Activated CD4-positive, alpha-beta T cell treated with anti-CD3 and anti-CD28 coated beads for 36 hours (primary cell): ENCODE measurements around the gene ERG. TPM values are rescaled to one million over a fixed set of nuclear protein-coding genes. Genes with fewer than 3 reads are reported as not detected.
A peak's percentile ranks its signal among the peaks of the same experiment; 100 is the strongest.

Experiments
- ATAC-seq: fragments of 200-7000 bp; cut with Tn5 transposase; one replicate; pipeline ENCODE4 v1.10.0; 2021; ENCODE audit warnings: mild to moderate bottlenecking, moderate library complexity
- CTCF ChIA-PET: fragments of 350-600 bp; sonication (Branson Sonifier 250); formaldehyde crosslinking; loops from one replicate; lab custom pipeline; 2021; ENCODE audit warnings: antibody characterized with exemption; lab: Charles Lee
- POLR2A ChIA-PET: fragments of 350-600 bp; sonication (Branson Sonifier 250); formaldehyde crosslinking; loops from one replicate; lab custom pipeline; 2021; ENCODE audit warnings: antibody characterized with exemption, inconsistent platforms; lab: Charles Lee
- DNase-seq: peaks from one replicate; pipeline ENCODE4 v3.0.0-alpha.2; 2020
- H3K27ac Mint-ChIP-seq: one replicate; pipeline ENCODE4 v1.8.0; 2021; ENCODE audit warnings: mixed read lengths
- H3K27me3 Mint-ChIP-seq: one replicate; pipeline ENCODE4 v1.8.0; 2021; ENCODE audit warnings: mixed read lengths
- H3K36me3 Mint-ChIP-seq: one replicate; pipeline ENCODE4 v1.8.0; 2021; ENCODE audit warnings: low read depth, mixed read lengths
- H3K4me1 Mint-ChIP-seq: one replicate; pipeline ENCODE4 v1.8.0; 2021; ENCODE audit warnings: mixed read lengths
- H3K4me3 Mint-ChIP-seq: one replicate; pipeline ENCODE4 v1.8.0; 2021; ENCODE audit warnings: mild to moderate bottlenecking, moderate library complexity, mixed read lengths
- H3K9me3 Mint-ChIP-seq: one replicate; pipeline ENCODE4 v1.8.0; 2021; ENCODE audit warnings: low read depth, mixed read lengths
- intact Hi-C, 2 experiments: fragments of 100-400 bp; cut with DNase I in 1 of 2; cut with micrococcal nuclease in 1 of 2; formaldehyde crosslinking; loops; one replicate each; pipeline versions ENCODE4 v1.14.2 to v1.15.1; 2022 to 2024; cut with DNase I, micrococcal nuclease
- total RNA-seq, 2 experiments: library from RNA; stranded (reverse); gene quantifications; one replicate each; pipeline ENCODE4 v1.2.3, GENCODE V29; 2021

ERG gene
- total RNA-seq, 2 experiments from 2014 or later = 0.07 TPM; not detected in 1

DNA sequence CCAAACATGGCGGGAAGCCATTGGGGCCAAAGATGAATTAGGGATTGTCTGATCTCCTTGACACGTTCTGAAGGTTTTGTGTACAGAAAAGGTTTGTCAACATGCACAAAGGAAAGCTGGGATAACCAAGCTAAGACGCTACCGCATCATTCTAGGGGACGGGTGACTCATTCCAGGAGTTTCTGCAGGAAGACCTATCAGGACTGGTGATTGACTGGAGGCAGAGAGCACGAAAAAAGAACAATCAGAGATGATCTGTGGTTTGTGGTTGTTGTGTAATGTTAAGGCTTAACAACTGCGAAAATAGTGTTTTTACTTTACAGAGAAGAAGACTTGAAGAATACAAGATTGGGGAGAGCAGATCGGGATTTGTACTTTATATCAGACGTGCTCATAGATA, 22.2 kb upstream of the ERG start:
- CTCF ChIA-PET = no interaction called here
- intact Hi-C loops = loop anchor here in 1 of 2 experiments (10.0 kb wide), 1 partner anchor 344 kb away; no protein-coding TSS in a partner anchor
- H3K27ac Mint-ChIP-seq = no peak overlapping the region
- peaks cover 24% of the 10 kb centered on the region for H3K27me3 Mint-ChIP-seq
- POLR2A ChIA-PET = interaction anchor here (0.7 kb wide), 1 partner anchor 794 kb away, joined by 5 read pairs; no protein-coding TSS in a partner anchor
- no peak overlapping the region for H3K4me3 Mint-ChIP-seq
- H3K4me1 Mint-ChIP-seq = peaks cover 4% of the 10 kb centered on the region
- ATAC-seq (no peak), DNase-seq (no peak)
- no peaks in the 10 kb centered on the region for H3K36me3 Mint-ChIP-seq
- H3K9me3 Mint-ChIP-seq = no peaks in the 10 kb centered on the region

DNA sequence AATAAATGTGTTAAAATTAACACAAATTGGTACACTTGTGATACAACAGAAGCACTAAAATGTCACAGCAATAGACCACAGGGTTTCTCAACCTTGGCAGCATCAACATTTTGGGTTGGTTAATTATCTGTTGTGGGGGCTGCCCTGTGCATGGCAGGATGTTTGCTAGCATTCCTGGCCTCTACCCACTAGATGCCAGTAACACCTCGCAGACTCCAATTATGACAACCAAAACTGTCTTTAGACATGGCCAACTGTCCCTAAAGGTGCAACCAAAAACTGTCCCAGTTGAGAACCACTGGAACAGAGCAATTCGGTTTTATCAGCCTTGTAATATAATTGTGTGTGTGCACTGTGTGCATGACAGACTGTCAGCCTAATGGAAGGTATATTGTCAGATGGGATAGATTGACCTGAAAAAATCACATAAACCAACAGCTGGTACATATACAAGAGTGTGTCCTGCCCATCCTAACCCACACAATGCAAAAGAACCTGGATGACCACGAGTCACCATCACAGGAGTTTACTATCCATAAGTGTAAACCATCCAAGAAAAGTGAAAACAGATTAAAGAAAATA, 13.5 kb upstream of the ERG start:
- no peak overlapping the region for H3K27ac Mint-ChIP-seq
- H3K36me3 Mint-ChIP-seq = no peaks in the 10 kb centered on the region
- peaks cover 3% of the 10 kb centered on the region for H3K4me1 Mint-ChIP-seq
- no peak for ATAC-seq
- intact Hi-C loops = no loop called here
- no peak overlapping the region for H3K4me3 Mint-ChIP-seq
- H3K9me3 Mint-ChIP-seq = no peaks in the 10 kb centered on the region
- no peak for DNase-seq
- ChIA-PET POLR2A (no interaction called here), CTCF (interaction anchor here (1.2 kb wide), 1 partner anchor 626 kb away, joined by 4 read pairs; no protein-coding TSS in a partner anchor)
- H3K27me3 Mint-ChIP-seq = peaks cover 18% of the 10 kb centered on the region

GRCh38 chr21:38511198-38511597, 12.9 kb upstream of the ERG start:
- POLR2A ChIA-PET = interaction anchor here (0.6 kb wide), 1 partner anchor 38 kb away, joined by 3 read pairs; no protein-coding TSS in a partner anchor
- Mint-ChIP-seq H3K4me3 (no peak overlapping the region), H3K4me1 (peaks cover 7% of the 10 kb centered on the region), H3K9me3 (no peaks in the 10 kb centered on the region), H3K27me3 (peaks cover 21% of the 10 kb centered on the region), H3K36me3 (no peaks in the 10 kb centered on the region), H3K27ac (no peak overlapping the region)
- DNase-seq (no peak), ATAC-seq (no peak)
- intact Hi-C loops = no loop called here
- CTCF ChIA-PET = interaction anchor here (1.2 kb wide), 1 partner anchor 627 kb away, joined by 4 read pairs; no protein-coding TSS in a partner anchor

GRCh38 chr21:38507374-38507942, 9.2 kb upstream of the ERG start:
- no peak overlapping the region for H3K4me3 Mint-ChIP-seq
- POLR2A ChIA-PET = interaction anchor here (0.6 kb wide), 1 partner anchor 88 kb away, joined by 4 read pairs; no protein-coding TSS in a partner anchor
- no peak overlapping the region for H3K27ac Mint-ChIP-seq
- peaks cover 19% of the 10 kb centered on the region for H3K27me3 Mint-ChIP-seq
- no peaks in the 10 kb centered on the region for H3K36me3 Mint-ChIP-seq
- no peak for DNase-seq
- intact Hi-C loops = loop anchor here (5.0 to 10.0 kb wide), 4 partner anchors 137 to 630 kb away; no protein-coding TSS in a partner anchor
- no peak for ATAC-seq
- peaks cover 7% of the 10 kb centered on the region for H3K4me1 Mint-ChIP-seq
- no peaks in the 10 kb centered on the region for H3K9me3 Mint-ChIP-seq
- CTCF ChIA-PET = no interaction called here

GRCh38 chr21:38506661-38507281, 8.5 kb upstream of the ERG start:
- H3K4me1 Mint-ChIP-seq = peaks cover 7% of the 10 kb centered on the region
- H3K9me3 Mint-ChIP-seq = no peaks in the 10 kb centered on the region
- no peak overlapping the region for H3K27ac Mint-ChIP-seq
- no peaks in the 10 kb centered on the region for H3K36me3 Mint-ChIP-seq
- DNase-seq (peak; percentile 26), ATAC-seq (no peak)
- H3K27me3 Mint-ChIP-seq = peaks cover 17% of the 10 kb centered on the region
- no peak overlapping the region for H3K4me3 Mint-ChIP-seq
- ChIA-PET POLR2A (interaction anchor here (0.6 kb wide), 1 partner anchor 87 kb away, joined by 4 read pairs; no protein-coding TSS in a partner anchor), CTCF (no interaction called here)
- intact Hi-C loops = loop anchor here (5.0 to 10.0 kb wide), 4 partner anchors 138 to 631 kb away; no protein-coding TSS in a partner anchor

GRCh38 chr21:38505654-38506523, 7.6 kb upstream of the ERG start:
- ChIA-PET CTCF (interaction anchor here (0.7 to 1.9 kb wide), 4 partner anchors 33 to 633 kb away, joined by 3 to 4 read pairs (median 4); no protein-coding TSS in a partner anchor), POLR2A (no interaction called here)
- peak; percentile 40 for DNase-seq
- no peak overlapping the region for H3K4me3 Mint-ChIP-seq
- no peaks in the 10 kb centered on the region for H3K36me3 Mint-ChIP-seq
- H3K9me3 Mint-ChIP-seq = no peaks in the 10 kb centered on the region
- H3K4me1 Mint-ChIP-seq = peaks cover 7% of the 10 kb centered on the region
- H3K27ac Mint-ChIP-seq = no peak overlapping the region
- intact Hi-C loops = loop anchor here (1.0 to 10.0 kb wide), 7 partner anchors 139 to 883 kb away; no protein-coding TSS in a partner anchor
- ATAC-seq = peak; percentile 76
- H3K27me3 Mint-ChIP-seq = peaks cover 19% of the 10 kb centered on the region

DNA sequence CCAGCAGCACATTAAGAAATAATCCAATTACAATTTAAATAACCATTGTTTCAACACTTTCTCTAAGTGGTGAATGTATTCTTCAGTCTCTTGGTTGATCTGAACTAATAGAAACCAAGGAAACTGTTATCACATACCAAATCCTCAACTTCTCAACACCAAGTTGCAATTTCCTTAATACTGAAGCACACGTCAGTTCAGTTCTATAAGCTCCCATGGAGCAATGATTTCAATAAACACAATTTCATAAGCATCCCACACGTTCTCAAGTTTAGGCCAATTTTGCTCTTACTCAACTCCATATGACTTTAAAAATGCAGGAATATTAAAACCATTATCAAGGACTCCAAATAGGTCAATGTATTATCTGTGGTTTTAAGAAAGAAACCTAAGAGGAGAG, 5.8 kb upstream of the ERG start:
- peaks cover 29% of the 10 kb centered on the region for H3K27me3 Mint-ChIP-seq
- CTCF ChIA-PET = interaction anchor here (1.5 to 1.9 kb wide), 2 partner anchors 231 to 634 kb away, joined by 3 to 4 read pairs; no protein-coding TSS in a partner anchor
- H3K4me3 Mint-ChIP-seq = no peak overlapping the region
- POLR2A ChIA-PET = interaction anchor here (0.6 kb wide), 1 partner anchor 168 kb away, joined by 3 read pairs; no protein-coding TSS in a partner anchor
- peaks cover 7% of the 10 kb centered on the region for H3K4me1 Mint-ChIP-seq
- intact Hi-C loops = loop anchor here (2.0 to 10.0 kb wide), 3 partner anchors 141 to 885 kb away; no protein-coding TSS in a partner anchor
- no peak for ATAC-seq
- DNase-seq = no peak
- H3K9me3 Mint-ChIP-seq = no peaks in the 10 kb centered on the region
- no peaks in the 10 kb centered on the region for H3K36me3 Mint-ChIP-seq
- H3K27ac Mint-ChIP-seq = no peak overlapping the region

DNA sequence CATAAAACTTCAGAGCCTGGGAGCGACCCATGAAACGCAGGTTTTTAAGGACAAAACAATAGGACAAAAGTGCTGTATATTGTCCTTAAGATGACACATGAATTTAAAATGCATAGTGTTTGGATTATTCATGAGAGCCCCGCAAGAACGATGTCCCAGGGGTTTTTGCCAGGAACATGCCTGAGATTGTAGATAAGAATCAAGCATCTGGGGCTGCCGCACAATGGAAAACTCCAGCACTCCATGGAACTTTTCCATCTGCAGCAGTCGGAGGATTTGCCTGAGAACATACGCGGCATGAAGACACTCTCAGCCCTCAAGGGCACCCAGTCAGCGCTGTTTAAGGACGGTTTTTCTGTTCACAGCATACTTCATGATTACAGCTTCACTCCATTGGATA, 5.3 kb upstream of the ERG start:
- H3K36me3 Mint-ChIP-seq = no peaks in the 10 kb centered on the region
- H3K4me1 Mint-ChIP-seq = peaks cover 7% of the 10 kb centered on the region
- DNase-seq = no peak
- H3K9me3 Mint-ChIP-seq = no peaks in the 10 kb centered on the region
- H3K27ac Mint-ChIP-seq = no peak overlapping the region
- no peak overlapping the region for H3K4me3 Mint-ChIP-seq
- ChIA-PET POLR2A (no interaction called here), CTCF (interaction anchor here (1.5 kb wide), 1 partner anchor 231 kb away, joined by 3 read pairs; no protein-coding TSS in a partner anchor)
- H3K27me3 Mint-ChIP-seq = peaks cover 33% of the 10 kb centered on the region
- intact Hi-C loops = loop anchor here in 1 of 2 experiments (10.0 kb wide), 2 partner anchors 141 to 211 kb away; no protein-coding TSS in a partner anchor
- no peak for ATAC-seq

- Mint-ChIP-seq H3K9me3 (no peaks in the 10 kb centered on the region), H3K27ac (no peak overlapping the region), H3K27me3 (peaks cover 39% of the 10 kb centered on the region), H3K36me3 (no peaks in the 10 kb centered on the region), H3K4me3 (no peak overlapping the region), H3K4me1 (no peaks in the 10 kb centered on the region)
- DNase-seq (no peak), ATAC-seq (no peak)
- ChIA-PET CTCF (no interaction called here), POLR2A (no interaction called here)
- intact Hi-C loops = loop anchor here in 1 of 2 experiments (10.0 kb wide), 2 partner anchors 145 to 215 kb away; no protein-coding TSS in a partner anchor
Measured at GRCh38 chr21:38500073-38500472, 1.8 kb upstream of the ERG start.

DNA sequence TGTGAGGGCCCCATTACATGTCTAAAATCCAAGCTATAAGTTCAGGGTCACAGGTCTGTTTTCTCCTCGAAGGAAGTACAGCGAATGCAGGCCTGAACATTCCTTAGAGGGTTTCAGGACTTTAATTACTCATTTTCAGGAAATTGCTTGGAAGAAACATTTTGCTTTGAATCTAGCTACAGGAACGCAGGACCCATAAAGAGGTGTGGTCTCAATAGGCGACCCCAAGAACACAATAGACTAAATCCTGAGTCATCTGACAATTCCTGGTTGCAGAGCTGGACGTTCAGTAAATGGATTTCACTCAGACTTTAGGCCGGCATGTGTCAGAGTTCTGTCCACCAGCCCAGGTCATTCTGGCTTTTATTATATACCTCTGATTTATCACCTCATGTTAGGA, 1.0 kb upstream of the ERG start:
- POLR2A ChIA-PET = no interaction called here
- peaks cover 44% of the 10 kb centered on the region for H3K27me3 Mint-ChIP-seq

More for the DNA sequence above, 1.0 kb upstream of the ERG start:
- DNase-seq = no peak
- CTCF ChIA-PET = no interaction called here
- H3K9me3 Mint-ChIP-seq = no peaks in the 10 kb centered on the region
- ATAC-seq = no peak
- no peak overlapping the region for H3K4me3 Mint-ChIP-seq
- intact Hi-C loops = no loop called here
- no peak overlapping the region for H3K27ac Mint-ChIP-seq
- H3K4me1 Mint-ChIP-seq = no peaks in the 10 kb centered on the region
- H3K36me3 Mint-ChIP-seq = no peaks in the 10 kb centered on the region
